NCI-H82 (cell line): ENCODE data around the gene CYP2B6.
"Not testable (repeated sequence)": the region's sequence is repeated elsewhere in the genome, so short reads cannot be mapped to it uniquely, and the experiment has no call there.

ENCODE experiments used
- DNase-seq: peaks from one replicate; lab custom pipeline; 2025; lab: John Stamatoyannopoulos, UW

CYP2B6 gene

DNA sequence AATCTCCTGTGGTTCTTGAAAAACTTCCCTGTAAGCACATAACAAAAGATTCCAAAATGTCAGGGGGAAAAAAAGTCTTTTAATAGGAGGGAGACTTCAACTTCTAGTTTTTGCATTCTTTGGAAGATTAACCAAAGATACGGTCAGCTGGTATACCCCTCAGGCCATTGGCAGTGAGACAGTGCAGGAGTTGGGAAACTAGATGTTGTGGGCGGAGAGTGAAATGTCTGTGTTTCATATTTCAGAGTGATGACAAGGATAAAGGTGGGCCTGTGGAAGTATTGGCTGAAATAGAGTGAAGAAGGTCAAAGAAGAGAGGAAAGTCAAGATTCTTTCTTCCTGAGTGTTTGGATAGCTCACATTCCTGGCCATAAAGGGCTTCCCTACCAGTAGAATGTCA is 40.8 kb downstream of the CYP2B6 start:
- DNase-seq = no peak

DNA sequence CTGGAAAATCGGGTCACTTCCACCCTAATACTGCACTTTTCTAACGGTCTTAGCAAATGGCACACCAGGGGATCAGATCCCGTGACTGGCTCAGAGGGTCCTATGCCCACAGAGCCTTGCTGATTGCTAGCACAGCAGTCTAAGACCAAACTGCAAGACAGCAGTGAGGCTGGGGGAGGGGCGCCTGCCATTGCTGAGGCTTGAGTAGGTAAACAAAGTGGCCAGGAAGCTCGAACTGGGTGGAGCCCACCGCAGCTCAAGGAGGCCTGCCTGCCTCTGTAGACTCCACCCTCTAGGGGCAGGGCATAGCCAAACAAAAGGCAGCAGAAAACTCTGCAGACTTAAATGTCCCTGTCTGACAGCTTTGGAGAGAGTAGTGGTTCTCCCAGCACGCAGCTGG is 42.2 kb downstream of the CYP2B6 start:
- DNase-seq = not testable (repeated sequence)

DNA sequence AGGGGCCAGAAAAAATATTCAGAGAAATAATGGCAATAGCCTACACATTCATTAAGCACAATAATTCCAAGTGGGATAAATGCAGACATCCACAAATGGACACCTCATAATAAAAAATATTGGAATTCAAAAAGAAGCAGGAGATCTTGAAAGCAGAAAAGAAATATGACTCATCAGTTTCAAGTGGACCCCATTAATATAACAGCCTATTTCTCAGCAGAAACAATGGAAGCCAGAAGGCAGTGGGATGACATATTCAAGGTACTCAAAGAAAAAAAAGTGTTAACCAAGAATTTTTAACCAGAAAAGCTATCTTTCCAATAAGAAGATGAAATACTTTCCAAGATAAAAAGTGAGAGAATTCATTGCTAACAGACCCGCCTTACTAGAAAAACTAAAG is 48.7 kb downstream of the CYP2B6 start:
- no peak for DNase-seq

DNA sequence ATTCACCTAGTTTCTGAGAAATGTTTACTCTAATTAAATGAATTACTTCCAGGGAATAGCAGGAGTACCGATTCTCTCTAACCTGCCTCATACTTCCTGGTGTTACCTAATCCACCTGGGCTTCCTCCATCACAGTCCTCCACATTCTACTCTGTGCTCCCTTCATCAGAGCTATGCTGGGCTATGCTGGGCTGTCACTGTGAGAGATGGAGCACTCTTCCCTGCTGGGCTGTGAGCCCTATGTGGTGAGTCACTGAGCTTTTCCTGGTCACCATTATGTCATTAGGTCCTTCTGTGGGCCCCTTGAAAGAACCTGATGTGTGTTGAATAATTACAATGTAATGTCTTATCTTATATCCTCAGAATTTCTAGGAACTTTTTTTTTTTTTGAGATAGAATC is 54.0 kb downstream of the CYP2B6 start:
- DNase-seq = not testable (repeated sequence)

DNA sequence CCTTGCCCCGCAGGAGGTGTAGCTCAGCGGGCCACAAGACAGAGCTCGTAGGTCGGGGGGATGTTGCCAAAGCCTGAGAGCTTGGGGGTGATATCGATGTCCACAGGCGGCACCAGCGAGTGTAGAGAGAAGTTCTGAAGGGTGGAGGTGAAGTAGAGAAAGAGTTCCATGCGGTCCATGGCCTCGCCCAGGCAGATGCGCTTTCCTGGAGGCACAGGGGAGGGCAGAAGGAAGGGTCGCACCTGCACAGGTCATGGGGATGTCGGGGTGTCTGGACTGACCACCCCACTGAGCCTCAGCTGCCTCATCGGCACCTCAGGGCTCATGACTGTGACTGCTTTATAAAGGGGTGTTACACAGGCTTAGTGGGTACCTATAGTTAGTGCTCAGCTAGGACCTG is 59.3 kb downstream of the CYP2B6 start:
- no peak for DNase-seq

DNA sequence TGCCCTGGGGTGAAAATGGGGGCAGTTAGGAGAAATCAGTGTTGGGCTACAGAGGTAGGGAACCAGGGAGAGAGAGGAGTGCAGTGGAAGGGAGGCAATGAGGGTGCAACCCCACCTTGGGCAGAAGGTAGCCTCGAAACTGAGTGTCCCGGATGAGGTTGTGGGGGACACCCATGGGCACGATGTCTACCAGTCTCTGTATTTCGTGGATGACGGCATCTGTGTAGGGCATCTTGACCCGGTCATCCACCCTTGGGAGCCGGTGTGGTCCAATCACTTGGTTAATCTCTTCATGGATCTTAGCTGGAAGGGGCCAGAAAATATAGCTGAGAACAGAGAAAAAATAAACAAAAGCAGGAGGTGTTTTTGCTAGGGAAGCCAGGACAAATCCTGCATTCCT is 61.1 kb downstream of the CYP2B6 start:
- DNase-seq = not testable (repeated sequence)

DNA sequence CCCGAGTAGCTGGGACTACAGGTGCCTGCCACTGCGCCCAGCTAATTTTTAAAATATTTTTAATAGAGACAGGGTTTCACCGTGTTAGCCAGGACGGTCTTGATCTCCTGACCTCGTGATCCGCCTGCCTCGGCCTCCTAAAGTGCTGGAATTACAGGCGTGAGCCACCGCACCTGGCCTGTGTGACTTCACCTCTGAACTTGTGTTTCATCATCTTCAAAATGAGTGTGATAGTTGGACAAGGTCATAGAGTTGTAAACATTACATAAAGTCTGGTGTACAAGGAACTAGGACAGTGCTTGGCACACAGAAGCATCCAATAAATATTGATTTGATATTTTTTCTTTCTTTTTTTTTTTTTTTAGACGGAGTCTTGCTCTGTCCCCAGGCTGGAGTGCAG is 62.2 kb downstream of the CYP2B6 start:
- not testable (repeated sequence) for DNase-seq

DNA sequence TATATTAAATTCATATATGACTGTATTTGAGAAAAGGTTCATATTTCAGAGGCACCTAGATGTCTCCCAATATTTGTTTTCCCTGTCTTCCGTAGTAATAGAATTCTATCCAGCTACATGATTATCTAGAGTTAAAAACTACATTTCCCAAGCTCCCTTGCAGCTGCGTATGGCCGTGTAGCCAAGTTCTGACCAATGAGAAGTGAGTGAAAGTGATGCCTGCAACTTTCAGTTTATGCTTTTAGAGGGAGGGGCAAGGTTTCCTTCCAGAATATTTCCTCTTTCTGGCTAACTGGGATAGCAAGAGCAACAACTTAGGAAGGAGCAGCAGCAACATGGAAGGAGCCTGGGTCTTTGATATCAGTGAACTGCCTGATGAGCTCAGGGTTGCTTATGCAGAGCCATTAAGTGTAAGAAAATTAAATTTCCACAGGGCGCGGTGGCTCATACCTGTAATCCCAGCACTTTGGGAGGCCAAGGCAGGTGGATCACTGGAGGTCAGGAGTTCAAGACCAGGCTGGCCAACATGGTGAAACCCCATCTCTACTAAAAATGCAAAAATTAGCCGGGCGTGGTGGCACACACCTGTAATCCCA is 74.0 kb downstream of the CYP2B6 start:
- DNase-seq = peak; percentile 19
